ENCODE results near the gene CASQ1. TPM values are rescaled to one million over a fixed set of nuclear protein-coding genes. Genes with fewer than 3 reads are reported as not detected.

CASQ1 gene
- under 1 TPM; 0.17 to 0.29 TPM for total RNA-seq
- polyA plus RNA-seq (ENCODE audit: insufficient read length in 6 of 6) = under 1 TPM in 5 of 6 donors, not detected in 1; 0.20 to 0.71 (median 0.41) TPM
- long read RNA-seq, donor 1 = 0 reads
- long read RNA-seq, donor 2 = 0 reads
- long read RNA-seq, donor 3 = 0 reads
- long read RNA-seq, donor 4 = 0 reads
- long read RNA-seq, donor 5 = 0 reads
- long read RNA-seq, donor 6 = 0 reads
- long read RNA-seq, donor 7 = 0 reads
- long read RNA-seq, donor 8, partial matches to known transcripts = 0 of 1 reads
- long read RNA-seq, donor 8, other reads (novel, unspliced or antisense) = 0 of 1 reads
- long read RNA-seq, donor 9, transcript CASQ1-201 (11 exons, 1,897 nt) = major isoform, 6 of 6 reads
- long read RNA-seq, donor 9, partial matches to known transcripts = 0 of 6 reads
- long read RNA-seq, donor 9, other reads (novel, unspliced or antisense) = 0 of 6 reads
- long read RNA-seq, donor 10 = 0 reads
- long read RNA-seq, donor 11, partial matches to known transcripts = 0 of 2 reads
- long read RNA-seq, donor 11, other reads (novel, unspliced or antisense) = 0 of 2 reads
- long read RNA-seq, donor 12 = 0 reads

DNA sequence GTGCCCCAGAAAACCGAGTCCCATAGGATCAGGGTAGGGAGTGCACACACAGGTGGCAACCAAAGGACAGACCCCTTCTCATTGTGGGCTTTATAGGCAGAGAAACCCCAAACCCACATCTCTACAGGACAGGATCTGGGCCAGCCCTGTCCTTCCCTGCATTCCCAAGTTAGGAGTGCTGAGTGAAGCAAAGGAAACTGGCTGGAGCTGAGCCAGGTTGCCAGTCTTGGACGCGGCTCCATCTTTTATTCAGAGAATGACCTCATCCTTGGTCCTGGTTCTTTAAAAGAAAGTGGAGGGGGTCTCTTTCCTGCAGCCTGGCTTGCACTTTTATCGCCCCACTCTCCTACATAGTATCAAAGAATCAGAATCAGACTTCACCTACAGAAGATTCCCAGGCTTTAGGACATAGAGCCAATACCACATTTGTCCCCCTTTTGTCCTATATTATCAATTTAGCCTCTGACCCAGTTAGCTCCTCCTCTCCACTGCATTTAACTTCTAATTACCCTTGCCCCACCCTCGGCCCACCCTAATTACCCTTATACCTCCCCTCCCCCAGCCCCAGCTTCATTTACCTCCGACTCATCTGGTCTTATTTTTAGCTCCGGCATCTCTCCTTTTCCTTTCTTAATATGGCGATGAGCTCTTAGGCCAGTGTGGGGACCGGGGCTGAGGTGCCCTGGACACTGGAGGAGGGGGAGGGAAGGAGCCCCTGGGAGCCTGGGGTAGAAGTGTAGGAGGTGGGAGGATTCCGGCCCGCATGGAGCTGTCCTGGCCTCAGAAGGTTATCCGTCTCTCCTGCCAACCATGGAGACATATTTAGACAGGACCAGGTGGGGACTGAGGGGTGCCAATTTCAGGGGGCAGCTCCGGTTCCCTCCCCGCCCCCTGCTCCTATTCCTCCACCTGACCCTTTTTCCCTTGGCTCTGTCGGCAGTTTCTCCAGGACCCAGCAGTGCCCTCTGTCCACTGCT, at the start of gene CASQ1:
CASQ1 (plus strand) TSS at position 927 of the 977 bp plus-strand sequence. CDS start 177 bp downstream, outside the sequence.
- H3K36me3 ChIP-seq = no peaks in the 10 kb centered on the region
- H3K27ac ChIP-seq = no peak within 1 kb of the TSS
- DNase-seq = peak in 1 of 4 donors; percentile 61
- no peak within 1 kb of the TSS for H3K4me3 ChIP-seq
- H3K9me3 ChIP-seq = no peaks in the 10 kb centered on the region
- H3K27me3 ChIP-seq = no peaks in the 10 kb centered on the region
- TF ChIP-seq, protein P1, sequence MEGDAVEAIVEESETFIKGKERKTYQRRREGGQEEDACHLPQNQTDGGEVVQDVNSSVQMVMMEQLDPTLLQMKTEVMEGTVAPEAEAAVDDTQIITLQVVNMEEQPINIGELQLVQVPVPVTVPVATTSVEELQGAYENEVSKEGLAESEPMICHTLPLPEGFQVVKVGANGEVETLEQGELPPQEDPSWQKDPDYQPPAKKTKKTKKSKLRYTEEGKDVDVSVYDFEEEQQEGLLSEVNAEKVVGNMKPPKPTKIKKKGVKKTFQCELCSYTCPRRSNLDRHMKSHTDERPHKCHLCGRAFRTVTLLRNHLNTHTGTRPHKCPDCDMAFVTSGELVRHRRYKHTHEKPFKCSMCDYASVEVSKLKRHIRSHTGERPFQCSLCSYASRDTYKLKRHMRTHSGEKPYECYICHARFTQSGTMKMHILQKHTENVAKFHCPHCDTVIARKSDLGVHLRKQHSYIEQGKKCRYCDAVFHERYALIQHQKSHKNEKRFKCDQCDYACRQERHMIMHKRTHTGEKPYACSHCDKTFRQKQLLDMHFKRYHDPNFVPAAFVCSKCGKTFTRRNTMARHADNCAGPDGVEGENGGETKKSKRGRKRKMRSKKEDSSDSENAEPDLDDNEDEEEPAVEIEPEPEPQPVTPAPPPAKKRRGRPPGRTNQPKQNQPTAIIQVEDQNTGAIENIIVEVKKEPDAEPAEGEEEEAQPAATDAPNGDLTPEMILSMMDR (IDR thresholded peaks at IDR 0.05) = no peak
- peaks cover 8 to 13% of the 10 kb centered on the region in 2 donors for H3K4me1 ChIP-seq
- intact Hi-C loops (cut with DNase I) = loop anchor here in 1 of 2 donors (5.0 to 10.0 kb wide), 3 partner anchors 55 to 102 kb away; no protein-coding TSS in a partner anchor
- ATAC-seq = no peak

DNA sequence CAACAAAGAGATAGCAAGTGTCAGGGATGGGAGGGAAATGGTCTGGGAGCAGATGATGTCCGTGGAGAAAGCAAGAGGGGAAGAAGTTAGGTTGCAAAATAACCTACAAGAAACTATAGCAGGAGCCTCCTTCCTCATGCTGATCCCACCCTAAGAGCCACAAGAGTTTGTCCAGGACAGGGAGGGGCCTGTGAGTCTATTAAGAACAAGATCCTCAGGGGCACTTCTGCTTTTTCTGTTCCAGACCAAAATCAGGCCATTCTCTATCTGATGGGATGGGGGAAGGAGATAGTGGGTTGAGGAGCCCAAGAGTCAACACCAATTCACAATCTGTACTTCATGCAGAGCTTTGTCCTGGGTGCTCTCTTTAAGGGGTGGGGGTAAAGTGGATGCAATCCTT, 46.7 kb upstream of the CASQ1 start:
- intact Hi-C loops (cut with DNase I) = no loop called here
- H3K27me3 ChIP-seq = peaks cover 0 to 8% of the 10 kb centered on the region in 2 donors
- TF ChIP-seq, protein P1 (IDR thresholded peaks at IDR 0.05) = no peak

DNA sequence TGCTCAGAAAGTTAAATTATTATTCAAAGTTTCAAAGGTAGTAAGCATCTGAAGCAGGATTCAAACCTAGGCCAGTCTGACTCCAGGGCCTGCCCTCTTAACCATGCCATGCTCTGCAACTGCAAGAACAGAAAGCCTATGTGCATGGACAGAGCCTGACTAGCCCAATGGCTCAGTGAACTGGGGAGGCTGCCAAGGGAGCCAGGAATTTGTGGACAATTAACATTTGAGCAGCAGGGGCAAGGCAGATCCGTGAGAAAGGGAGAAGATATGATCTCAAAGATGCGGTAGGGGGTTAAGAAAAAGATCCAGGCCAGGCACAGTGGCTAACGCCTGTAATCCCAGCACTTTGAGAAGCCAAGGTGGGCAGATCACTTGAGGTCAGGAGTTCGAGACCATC, 45.5 kb upstream of the CASQ1 start:
- Histone ChIP-seq H3K27ac (no peak overlapping the region), H3K4me3 (no peak overlapping the region), H3K27me3 (peaks cover 0 to 8% of the 10 kb centered on the region in 2 donors), H3K36me3 (no peaks in the 10 kb centered on the region), H3K9me3 (no peaks in the 10 kb centered on the region), H3K4me1 (peaks cover 0 to 5% of the 10 kb centered on the region in 2 donors)
- DNase-seq (peak in 1 of 4 donors; percentile 18), ATAC-seq (no peak)
- TF ChIP-seq, protein P1 (IDR thresholded peaks at IDR 0.05) = no peak
- intact Hi-C loops (cut with DNase I) = no loop called here

More for the DNA sequence above, 46.7 kb upstream of the CASQ1 start:
- Histone ChIP-seq H3K4me1 (peaks cover 0 to 5% of the 10 kb centered on the region in 2 donors), H3K36me3 (no peaks in the 10 kb centered on the region), H3K9me3 (no peaks in the 10 kb centered on the region), H3K27ac (no peak overlapping the region), H3K4me3 (no peak overlapping the region)
- ATAC-seq = peak; percentile 59
- peak in 1 of 4 donors; percentile 23 for DNase-seq

DNA sequence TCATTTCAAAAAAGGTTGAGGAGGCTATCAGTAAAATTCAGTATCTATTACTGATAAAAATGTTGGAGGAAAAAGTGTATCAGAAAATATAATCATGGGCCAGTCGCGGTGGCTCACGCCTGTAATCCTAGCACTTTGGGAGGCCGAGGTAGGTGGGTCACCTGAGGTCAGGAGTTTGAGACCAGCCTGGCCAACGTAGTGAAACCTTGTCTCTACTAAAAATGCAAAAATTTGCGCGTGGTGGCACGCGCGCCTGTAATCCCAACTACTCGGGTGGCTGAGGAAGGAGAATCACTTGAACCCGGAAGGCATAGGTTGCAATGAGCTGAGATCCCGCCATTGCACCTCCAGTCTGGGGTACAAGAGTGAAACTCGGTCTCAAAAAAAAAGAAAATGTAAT, 44.3 kb upstream of the CASQ1 start:
- intact Hi-C loops (cut with DNase I) = no loop called here
- no peak overlapping the region for H3K27ac ChIP-seq
- H3K4me3 ChIP-seq = no peak overlapping the region
- DNase-seq (no peak), ATAC-seq (no peak)
- H3K4me1 ChIP-seq = peaks cover 0 to 5% of the 10 kb centered on the region in 2 donors
- peaks cover 0 to 2% of the 10 kb centered on the region in 2 donors for H3K27me3 ChIP-seq
- no peaks in the 10 kb centered on the region for H3K9me3 ChIP-seq
- no peaks in the 10 kb centered on the region for H3K36me3 ChIP-seq
- TF ChIP-seq, protein P1 (IDR thresholded peaks at IDR 0.05) = no peak
